22Rv1 (cell line): ENCODE results near the gene VDAC1.
"Not testable (repeated sequence)": the region's sequence is repeated elsewhere in the genome, so short reads cannot be mapped to it uniquely, and the experiment has no call there.

Experiments used
- H3K27ac ChIP-seq: fragments of 450-650 bp; 2 replicates; pipeline ENCODE4 v1.5.1; 2017
- CTCF ChIP-seq: fragments of 450-650 bp; IDR thresholded peaks from 2 replicates; pipeline ENCODE4 v1.5.1; 2017; ENCODE audit warnings: mild to moderate bottlenecking
- ZFX ChIP-seq: fragments of 450-650 bp; IDR thresholded peaks from 2 replicates; pipeline ENCODE4 v1.6.1; 2017; ENCODE audit warnings: antibody characterized with exemption, borderline replicate concordance

VDAC1 gene

GRCh38 chr5:133936651-133937015 is 68.1 kb downstream of the VDAC1 start:
- H3K27ac ChIP-seq = no peak overlapping the region

DNA sequence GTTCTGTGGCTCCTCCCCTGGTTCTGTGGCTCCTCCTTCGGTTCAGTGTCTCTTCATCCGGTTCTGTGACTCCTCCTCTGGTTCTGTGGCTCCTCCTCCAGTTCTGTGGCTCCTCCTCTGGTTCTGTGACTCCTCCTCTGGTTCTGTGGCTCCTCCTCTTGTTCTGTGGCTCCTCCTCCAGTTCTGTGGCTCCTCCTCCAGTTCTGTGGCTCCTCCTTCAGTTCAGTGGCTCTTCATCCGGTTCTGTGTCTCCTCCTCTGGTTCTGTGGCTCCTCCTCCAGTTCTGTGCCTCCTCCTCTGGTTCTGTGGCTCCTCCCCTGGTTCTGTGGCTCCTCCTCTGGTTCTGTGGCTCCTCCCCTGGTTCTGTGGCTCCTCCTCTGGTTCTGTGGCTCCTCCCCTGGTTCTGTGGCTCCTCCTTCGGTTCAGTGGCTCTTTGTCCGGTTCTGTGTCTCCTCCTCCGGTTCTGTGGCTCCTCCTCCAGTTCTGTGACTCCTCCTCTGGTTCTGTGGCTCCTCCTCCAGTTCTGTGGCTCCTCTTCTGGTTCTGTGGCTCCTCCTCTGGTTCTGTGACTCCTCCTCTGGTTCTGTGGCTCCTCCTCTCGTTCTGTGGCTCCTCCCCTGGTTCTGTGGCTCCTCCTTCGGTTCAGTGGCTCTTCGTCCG is 68.7 kb downstream of the VDAC1 start:
- H3K27ac ChIP-seq = not testable (repeated sequence)

More at GRCh38 chr5:133936651-133937015, 68.1 kb downstream of the VDAC1 start:
- TF ChIP-seq ZFX (no peak), CTCF (no peak)

DNA sequence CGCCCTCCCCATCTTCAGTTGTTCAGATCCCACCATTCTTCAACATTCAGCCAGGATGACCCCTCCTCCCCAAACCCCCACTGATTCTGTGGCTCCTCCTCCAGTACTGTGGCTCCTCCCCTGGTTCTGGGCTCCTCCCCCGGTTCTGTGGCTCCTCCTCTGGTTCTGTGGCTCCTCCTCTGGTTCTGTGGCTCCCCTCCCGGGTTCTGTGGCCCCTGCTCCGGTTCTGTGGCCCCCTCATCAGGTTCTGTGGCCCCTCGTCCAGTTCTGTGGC is 69.2 kb downstream of the VDAC1 start:
- no peak for TF ChIP-seq CTCF
- no peak for TF ChIP-seq ZFX
- H3K27ac ChIP-seq = no peak overlapping the region

GRCh38 chr5:133934822-133935666 is 69.7 kb downstream of the VDAC1 start:
- no peak overlapping the region for H3K27ac ChIP-seq
- TF ChIP-seq CTCF = no peak
- no peak for TF ChIP-seq ZFX

GRCh38 chr5:133934311-133934710 is 70.5 kb downstream of the VDAC1 start:
- no peak overlapping the region for H3K27ac ChIP-seq
- TF ChIP-seq CTCF = no peak
- TF ChIP-seq ZFX = no peak

DNA sequence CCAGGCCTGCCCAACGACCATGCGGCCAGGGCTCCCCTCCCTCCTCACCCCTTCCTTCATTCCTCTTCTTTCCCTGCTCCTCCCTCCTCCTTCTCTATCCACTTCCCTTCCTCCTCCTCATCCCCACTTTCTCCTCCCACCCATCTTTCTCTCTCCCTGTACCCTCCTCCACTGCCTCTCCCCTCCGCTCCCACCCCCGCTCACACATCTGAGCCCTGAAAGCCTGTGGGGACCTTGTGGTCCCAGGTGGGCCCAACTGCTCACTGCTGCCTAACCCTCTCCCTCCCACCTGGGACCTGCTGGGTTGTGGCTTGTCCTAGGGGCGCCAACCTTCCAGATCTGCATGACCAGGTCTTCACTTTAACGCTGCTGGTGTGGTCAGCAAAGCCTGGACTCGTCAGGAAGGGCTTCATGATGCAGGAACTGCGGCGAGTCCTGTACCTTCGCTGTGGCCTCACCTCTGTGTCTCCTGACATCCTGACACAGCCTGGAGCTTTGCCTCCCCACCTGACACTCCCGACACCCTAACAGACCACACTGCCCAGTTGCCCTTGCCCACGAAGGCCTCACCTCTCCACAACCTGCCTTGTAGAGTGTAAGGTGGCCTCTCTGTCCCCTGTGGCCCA is 71.0 kb downstream of the VDAC1 start:
- TF ChIP-seq ZFX = no peak
- TF ChIP-seq CTCF = no peak
- no peak overlapping the region for H3K27ac ChIP-seq

DNA sequence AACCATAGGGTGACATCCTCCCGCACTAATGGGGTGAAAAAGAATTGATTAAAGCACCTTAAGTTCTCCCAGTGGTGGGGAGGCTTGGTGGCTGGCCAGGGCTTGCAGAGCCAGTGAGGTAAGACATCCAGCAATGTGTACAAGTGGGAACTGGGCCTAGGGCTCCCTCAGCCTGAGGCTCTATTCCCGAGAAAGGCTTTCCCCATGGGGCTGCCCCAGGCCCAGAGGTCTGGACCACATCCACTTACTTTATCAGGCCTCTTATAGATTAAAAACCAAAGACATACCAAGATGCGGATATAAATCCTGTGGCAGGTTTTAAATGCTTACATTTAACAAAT is 71.6 kb downstream of the VDAC1 start:
- no peak overlapping the region for H3K27ac ChIP-seq
- TF ChIP-seq CTCF (no peak), ZFX (no peak)
